ENCODE results near the gene CYB5R4. TPM values are rescaled to one million over a fixed set of nuclear protein-coding genes. Genes with fewer than 3 reads are reported as not detected.

Gene CYB5R4
- total and polyA plus RNA-seq, 2 of the 13 experiments (the other 11 are each of a cell fraction or from before 2014, with no cell fraction given): 5.3 to 26.1 TPM

- POLR2A ChIA-PET: no interaction called here
- CTCF ChIA-PET (ENCODE audit: low intra/inter-chr PET ratio, low total read pairs): no interaction called here
These were observed 13.2 kb upstream of the CYB5R4 start for GRCh38 chr6:83846291-83846690.

DNA sequence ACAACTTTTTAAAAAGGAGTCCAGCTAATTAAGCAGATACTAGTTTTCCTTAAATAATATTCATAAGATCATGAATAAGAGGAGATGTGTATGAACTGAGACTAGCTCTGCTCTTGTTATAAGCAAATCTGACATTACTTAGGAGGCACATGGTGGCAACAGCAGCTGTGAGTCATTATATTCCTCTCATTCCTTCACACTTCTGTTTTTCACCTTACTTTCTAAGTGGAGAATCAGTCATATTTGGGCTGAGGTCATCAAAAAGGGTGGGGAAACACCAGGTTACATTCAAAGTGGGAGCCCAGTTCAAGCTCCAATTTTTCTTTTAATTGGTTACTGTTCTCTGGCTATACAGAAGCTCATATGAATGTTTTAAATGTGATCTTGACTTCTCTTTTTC is 12.3 kb upstream of the CYB5R4 start:
- ATAC-seq (no peak), FAIRE-seq (no peak)

More at GRCh38 chr6:83846291-83846690, 13.2 kb upstream of the CYB5R4 start:
- Histone ChIP-seq H3K27me3 (ENCODE audit: control insufficient read depth in 1 of 2, insufficient read depth in 2 of 2, low read length in 2 of 2) (no peaks in the 10 kb centered on the region; a peak in 1 of 5 replicates), H3K27ac (ENCODE audit: extremely low read length, insufficient read depth, low read length) (no peak overlapping the region), H3K36me3 (replicated peaks in 1 of 2; ENCODE audit: control insufficient read depth in 1 of 2, insufficient read depth in 2 of 2, low read length in 2 of 2) (no peaks in the 10 kb centered on the region), H3K4me1 (ENCODE audit: insufficient read depth, low read length) (no peaks in the 10 kb centered on the region), H3K9ac (ENCODE audit: insufficient read depth, low read depth, low read length) (no peak overlapping the region), H3K9me3 (ENCODE audit: low read length) (no peaks in the 10 kb centered on the region), H3K79me2 (ENCODE audit: insufficient read depth, low read length) (no peaks in the 10 kb centered on the region), H4K20me1 (ENCODE audit: insufficient read depth, low read length) (no peaks in the 10 kb centered on the region), H3K4me3 (replicated peaks in 1 of 3; ENCODE audit: insufficient read depth in 1 of 3, low read depth in 2 of 3, low read length in 3 of 3) (no peak overlapping the region), H2AFZ (ENCODE audit: low read length) (no peak overlapping the region), H3K4me2 (ENCODE audit: low read depth, low read length) (no peak overlapping the region)
- intact Hi-C loops (cut with micrococcal nuclease; ENCODE audit: unreplicated experiment) (no loop called here), in situ Hi-C loops (cut with HindIII; ENCODE audit: extremely low pct_ligation_motif_present, low pct_unique_long_range_greater_than_20kb) (no loop called here)
- FAIRE-seq: no peak
- no peak for DNase-seq (ENCODE audit: low spot score)
- BruUV-seq (replicated peaks): no TSS peak
- WGBS (ENCODE audit: low lambda C conversion rate): 0% methylated on average over 1 of the region's 1 CpG
- ATAC-seq: no peak
- no peak for TF ChIP-seq NFYB (CRISPR knock-in tag; IDR thresholded peaks at IDR 0.05)
- TF ChIP-seq MAFF (IDR thresholded peaks at IDR 0.05; ENCODE audit: low read depth, low read length): peak; percentile 87
- TF ChIP-seq MAFK (conservative IDR thresholded peaks at IDR 0.05 in 1 of 2, IDR thresholded peaks at IDR 0.05 in 1 of 2; ENCODE audit: low read length in 2 of 2): peak; percentile 84 to 93

More for the DNA sequence above, 12.3 kb upstream of the CYB5R4 start:
- intact Hi-C loops (cut with micrococcal nuclease; ENCODE audit: unreplicated experiment) (no loop called here), in situ Hi-C loops (cut with HindIII; ENCODE audit: extremely low pct_ligation_motif_present, low pct_unique_long_range_greater_than_20kb) (no loop called here)
- TF ChIP-seq MAFF (IDR thresholded peaks at IDR 0.05; ENCODE audit: low read depth, low read length) (0 out of 2 replicates have a peak, but pooled peaks have one; percentile 22), ZNF326 (CRISPR knock-in tag; IDR thresholded peaks at IDR 0.05; ENCODE audit: borderline replicate concordance) (no peak), MAFK (conservative IDR thresholded peaks at IDR 0.05 in 1 of 2, IDR thresholded peaks at IDR 0.05 in 1 of 2; ENCODE audit: low read length in 2 of 2) (peak; percentile 28 to 38; a peak in 1 of 4 replicates)
- Histone ChIP-seq H3K36me3 (replicated peaks in 1 of 2; ENCODE audit: control insufficient read depth in 1 of 2, insufficient read depth in 2 of 2, low read length in 2 of 2) (no peaks in the 10 kb centered on the region), H2AFZ (ENCODE audit: low read length) (no peak overlapping the region), H3K27me3 (ENCODE audit: control insufficient read depth in 1 of 2, insufficient read depth in 2 of 2, low read length in 2 of 2) (no peaks in the 10 kb centered on the region; a peak in 1 of 5 replicates), H3K9me3 (ENCODE audit: low read length) (no peaks in the 10 kb centered on the region), H3K27ac (ENCODE audit: extremely low read length, insufficient read depth, low read length) (no peak overlapping the region), H3K4me3 (replicated peaks in 1 of 3; ENCODE audit: insufficient read depth in 1 of 3, low read depth in 2 of 3, low read length in 3 of 3) (no peak overlapping the region), H3K4me2 (ENCODE audit: low read depth, low read length) (no peak overlapping the region), H3K9ac (ENCODE audit: insufficient read depth, low read depth, low read length) (no peak overlapping the region), H4K20me1 (ENCODE audit: insufficient read depth, low read length) (no peaks in the 10 kb centered on the region), H3K79me2 (ENCODE audit: insufficient read depth, low read length) (no peaks in the 10 kb centered on the region), H3K4me1 (ENCODE audit: insufficient read depth, low read length) (no peaks in the 10 kb centered on the region)
- CTCF ChIA-PET (ENCODE audit: low intra/inter-chr PET ratio, low total read pairs): no interaction called here
- BruUV-seq (replicated peaks): no TSS peak
- POLR2A ChIA-PET: no interaction called here
- DNase-seq (ENCODE audit: low spot score): no peak

Measured in HepG2 (cell line).